OCI-LY1 (cell line): Measurements from ENCODE around the gene TNFRSF18.

ENCODE experiments used
- H2AFZ ChIP-seq: fragments of 200-600 bp; sonication (generic), shearing (Covaris generic); 2 replicates; pipeline ENCODE4 v1.6.0; 2014; ENCODE audit warnings: antibody characterized with exemption, mild to moderate bottlenecking, low read length
- H3F3A ChIP-seq: fragments of 200-600 bp; sonication (generic), shearing (Covaris generic); 2 replicates; pipeline ENCODE4 v1.6.0; 2014; ENCODE audit warnings: mild to moderate bottlenecking, antibody characterized with exemption, low read length, moderate library complexity; ENCODE audit not compliant: insufficient read depth
- H3K27ac ChIP-seq: fragments of 200-600 bp; sonication (generic); 2 replicates; pipeline ENCODE4 v1.5.1; 2014; ENCODE audit warnings: low read length, mixed run types, mild to moderate bottlenecking, low read depth; ENCODE audit not compliant: poor library complexity, severe bottlenecking
- H3K27me3 ChIP-seq: fragments of 200-600 bp; sonication (generic); 2 replicates; pipeline ENCODE4 v1.6.0; 2014; ENCODE audit warnings: antibody characterized with exemption, mild to moderate bottlenecking, low read length, moderate library complexity; ENCODE audit not compliant: insufficient read depth
- H3K36me3 ChIP-seq: fragments of 200-600 bp; sonication (generic); 2 replicates; pipeline ENCODE4 v1.6.1; 2014; ENCODE audit warnings: mild to moderate bottlenecking, antibody characterized with exemption, low read length, moderate library complexity, mixed read lengths; ENCODE audit not compliant: insufficient read depth
- H3K4me1 ChIP-seq: fragments of 200-600 bp; sonication (generic); 2 replicates; pipeline ENCODE4 v1.5.1; 2014; ENCODE audit warnings: mild to moderate bottlenecking, low read length, moderate library complexity; ENCODE audit not compliant: insufficient read depth, severe bottlenecking
- H3K4me2 ChIP-seq: fragments of 200-600 bp; sonication (generic), shearing (Covaris generic); 2 replicates; pipeline ENCODE4 v1.6.1; 2014; ENCODE audit warnings: low read length
- H3K4me3 ChIP-seq: fragments of 200-600 bp; sonication (generic); 2 replicates; pipeline ENCODE4 v1.5.1; 2014; ENCODE audit warnings: low read length, low read depth, mild to moderate bottlenecking, mixed read lengths; ENCODE audit not compliant: poor library complexity, severe bottlenecking
- H3K79me2 ChIP-seq: fragments of 200-600 bp; shearing (Covaris generic); 2 replicates; pipeline ENCODE4 v1.6.1; 2016; ENCODE audit warnings: mixed run types, low read length, mixed read lengths; ENCODE audit not compliant: insufficient read depth
- H3K9ac ChIP-seq: fragments of 200-600 bp; sonication (generic), shearing (Covaris generic); 2 replicates; pipeline ENCODE4 v1.6.1; 2014; ENCODE audit warnings: mild to moderate bottlenecking, low read length, mixed read lengths
- H3K9me2 ChIP-seq: fragments of 200-600 bp; sonication (generic), shearing (Covaris generic); 2 replicates; pipeline ENCODE4 v1.6.1; 2014; ENCODE audit warnings: low read depth, mild to moderate bottlenecking, low read length, mixed read lengths
- H3K9me3 ChIP-seq: fragments of 200-600 bp; shearing (Covaris generic); 2 replicates; pipeline ENCODE4 v1.6.1; 2014; ENCODE audit warnings: low read length, mixed read lengths
- H4K20me1 ChIP-seq: fragments of 200-600 bp; sonication (generic), shearing (Covaris generic); 2 replicates; pipeline ENCODE4 v1.6.0; 2016; ENCODE audit warnings: mild to moderate bottlenecking, low read length; ENCODE audit not compliant: insufficient read depth
- CTCF ChIP-seq: fragments of 200-600 bp; sonication (generic), shearing (Covaris generic); IDR thresholded peaks from 2 replicates; pipeline ENCODE4 v1.5.1; 2017; ENCODE audit warnings: mild to moderate bottlenecking, antibody characterized with exemption, low read length, moderate library complexity, mixed read lengths
- EZH2 ChIP-seq: fragments of 200-600 bp; sonication (generic), shearing (Covaris generic); IDR thresholded peaks from 2 replicates; pipeline ENCODE4 v1.8.0; 2017; ENCODE audit warnings: borderline replicate concordance, mixed run types, mild to moderate bottlenecking, antibody characterized with exemption, low read length, moderate library complexity, mixed read lengths

TNFRSF18 gene

GRCh38 chr1:1161078-1161682 is 45.2 kb downstream of the TNFRSF18 start:
- no peaks in the 10 kb centered on the region for H3K36me3 ChIP-seq
- H4K20me1 ChIP-seq: no peaks in the 10 kb centered on the region
- H3K4me2 ChIP-seq: no peak overlapping the region
- H3K27ac ChIP-seq: no peak overlapping the region
- H3K27me3 ChIP-seq: peaks cover 9% of the 10 kb centered on the region
- no peak overlapping the region for H2AFZ ChIP-seq
- H3K4me1 ChIP-seq: peaks cover 12% of the 10 kb centered on the region
- H3K9me3 ChIP-seq: no peaks in the 10 kb centered on the region
- H3F3A ChIP-seq: no peaks in the 10 kb centered on the region
- H3K79me2 ChIP-seq: no peaks in the 10 kb centered on the region
- no peaks in the 10 kb centered on the region for H3K9me2 ChIP-seq
- no peak overlapping the region for H3K4me3 ChIP-seq
- no peak overlapping the region for H3K9ac ChIP-seq
- no peak for TF ChIP-seq CTCF
- TF ChIP-seq EZH2: no peak

- Histone ChIP-seq H3K27ac (no peak overlapping the region), H3K79me2 (no peaks in the 10 kb centered on the region), H3K9me3 (0 out of 2 replicates have a peak, but pooled peaks cover 2% of the 10 kb centered on the region), H4K20me1 (no peaks in the 10 kb centered on the region), H3K9me2 (no peaks in the 10 kb centered on the region), H3K4me1 (peaks cover 12% of the 10 kb centered on the region), H3K4me3 (no peak overlapping the region), H3K27me3 (peaks cover 15% of the 10 kb centered on the region), H3F3A (no peaks in the 10 kb centered on the region), H3K36me3 (no peaks in the 10 kb centered on the region), H2AFZ (no peak overlapping the region), H3K4me2 (no peak overlapping the region), H3K9ac (no peak overlapping the region)
- TF ChIP-seq EZH2 (no peak), CTCF (no peak)
These were observed 46.0 kb downstream of the TNFRSF18 start for GRCh38 chr1:1160281-1160930.

- Histone ChIP-seq H3K4me2 (peak overlapping the region; percentile 100), H3K9me3 (0 out of 2 replicates have a peak, but pooled peaks cover 2% of the 10 kb centered on the region), H3K79me2 (no peaks in the 10 kb centered on the region), H3K4me3 (peak overlapping the region; percentile 82), H2AFZ (peak overlapping the region; percentile 94), H4K20me1 (no peaks in the 10 kb centered on the region), H3K9ac (peak overlapping the region; percentile 81), H3K9me2 (no peaks in the 10 kb centered on the region), H3K27me3 (peaks cover 12% of the 10 kb centered on the region; the same call in 1 of the 2 replicates), H3K36me3 (no peaks in the 10 kb centered on the region), H3F3A (no peaks in the 10 kb centered on the region), H3K4me1 (peaks cover 12% of the 10 kb centered on the region), H3K27ac (no peak overlapping the region)
- no peak for TF ChIP-seq EZH2
- no peak for TF ChIP-seq CTCF
These were observed 48.3 kb downstream of the TNFRSF18 start for GRCh38 chr1:1157914-1158710.
